ENCODE data around the gene FCRL2.
"Not testable (repeated sequence)": the region's sequence is repeated elsewhere in the genome, so short reads cannot be mapped to it uniquely, and the experiment has no call there.

Gene FCRL2

GRCh38 chr1:157751283-157751682 lies 25.6 kb downstream of the FCRL2 start:
- DNase-seq (ENCODE audit: low read depth, low spot score): no peak

- no peak for DNase-seq (ENCODE audit: low read depth, low spot score)
Measured at GRCh38 chr1:157748262-157748817, 28.6 kb downstream of the FCRL2 start.

DNA sequence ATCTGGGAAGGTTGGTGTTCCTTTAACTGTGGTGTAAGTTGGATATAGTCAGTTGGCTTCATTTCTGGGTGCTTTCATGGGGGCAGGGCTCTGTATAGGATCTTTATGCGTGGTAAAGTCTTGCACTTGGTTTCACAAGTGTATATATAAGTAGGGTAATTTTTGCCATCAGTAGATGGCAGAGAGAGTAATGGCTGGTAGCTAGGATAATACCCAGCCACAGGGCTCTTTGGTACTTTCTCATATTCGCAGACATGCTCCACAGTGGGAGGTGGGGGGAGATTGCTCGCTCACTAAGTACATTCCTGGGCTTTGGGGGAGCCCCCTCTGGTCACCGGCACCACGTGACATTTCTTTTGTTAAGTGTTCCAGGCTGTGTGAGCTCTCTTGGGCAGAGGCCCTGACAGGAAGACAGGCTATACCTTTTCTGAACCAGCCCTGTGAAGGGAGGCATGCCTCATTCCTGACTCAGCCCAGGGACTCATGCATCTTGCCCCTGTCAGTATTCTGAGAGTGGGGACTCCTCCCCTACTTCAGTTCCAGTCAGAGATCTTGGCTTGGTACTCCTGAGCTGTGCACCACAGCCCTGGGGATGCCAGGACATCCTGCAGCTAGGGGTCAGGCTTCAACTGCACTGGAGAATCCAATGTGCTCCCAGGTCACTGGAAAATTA lies 37.6 kb downstream of the FCRL2 start:
- DNase-seq (ENCODE audit: low read depth, low spot score): no peak

DNA sequence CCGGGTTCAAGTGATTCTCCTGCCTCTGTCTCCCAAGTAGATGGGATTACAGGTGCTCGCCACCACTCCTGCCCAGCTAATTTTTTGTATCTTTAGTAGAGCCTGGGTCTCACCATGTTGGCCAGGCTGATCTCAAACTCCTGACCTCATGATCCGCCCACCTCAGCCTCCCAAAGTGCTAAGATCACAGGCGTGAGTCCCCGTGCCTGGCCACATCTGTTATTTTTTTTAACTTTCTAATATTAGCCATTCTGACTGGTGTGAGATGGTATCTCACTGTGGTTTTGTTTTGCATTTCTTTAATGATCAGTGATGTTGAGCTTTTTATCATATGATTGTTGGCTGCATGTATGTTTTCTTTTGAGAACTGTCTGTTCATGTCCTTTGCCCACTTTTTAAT lies 40.9 kb downstream of the FCRL2 start:
- not testable (repeated sequence) for DNase-seq (ENCODE audit: low read depth, low spot score)

GRCh38 chr1:157734321-157734720 lies 42.6 kb downstream of the FCRL2 start:
- no peak for DNase-seq (ENCODE audit: low read depth, low spot score)

- DNase-seq (ENCODE audit: low read depth, low spot score): no peak
Measured at GRCh38 chr1:157732755-157733154, 44.2 kb downstream of the FCRL2 start.

GRCh38 chr1:157725221-157725577 lies 51.7 kb downstream of the FCRL2 start:
- no peak for DNase-seq (ENCODE audit: low read depth, low spot score)

GRCh38 chr1:157724537-157725220 lies 52.3 kb downstream of the FCRL2 start:
- DNase-seq (ENCODE audit: low read depth, low spot score): no peak

DNA sequence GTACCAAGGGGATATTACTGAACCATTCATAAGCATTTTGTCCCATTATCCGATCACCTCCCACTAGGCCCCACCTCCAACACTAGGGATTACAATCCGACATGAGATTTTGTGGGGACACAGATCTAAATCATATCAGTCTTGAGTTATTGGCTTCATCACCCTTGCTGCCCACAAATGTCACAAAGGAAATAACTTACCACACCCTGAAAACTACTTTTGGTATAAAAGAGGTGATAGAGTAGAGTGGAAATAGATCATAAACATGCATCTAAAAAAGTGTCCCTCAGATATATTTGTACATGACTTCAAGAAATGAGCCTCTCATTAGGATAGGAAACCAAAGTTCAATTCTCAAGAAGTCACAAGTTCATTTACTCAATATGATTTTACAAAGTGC lies 53.8 kb downstream of the FCRL2 start:
- no peak for DNase-seq (ENCODE audit: low read depth, low spot score)

GRCh38 chr1:157721985-157722384 lies 54.9 kb downstream of the FCRL2 start:
- no peak for DNase-seq (ENCODE audit: low read depth, low spot score)

- DNase-seq (ENCODE audit: low read depth, low spot score): no peak
Measured at GRCh38 chr1:157715736-157716135, 61.2 kb downstream of the FCRL2 start.

- DNase-seq (ENCODE audit: low read depth, low spot score): no peak
Measured at GRCh38 chr1:157711802-157712201, 65.1 kb downstream of the FCRL2 start.

DNA sequence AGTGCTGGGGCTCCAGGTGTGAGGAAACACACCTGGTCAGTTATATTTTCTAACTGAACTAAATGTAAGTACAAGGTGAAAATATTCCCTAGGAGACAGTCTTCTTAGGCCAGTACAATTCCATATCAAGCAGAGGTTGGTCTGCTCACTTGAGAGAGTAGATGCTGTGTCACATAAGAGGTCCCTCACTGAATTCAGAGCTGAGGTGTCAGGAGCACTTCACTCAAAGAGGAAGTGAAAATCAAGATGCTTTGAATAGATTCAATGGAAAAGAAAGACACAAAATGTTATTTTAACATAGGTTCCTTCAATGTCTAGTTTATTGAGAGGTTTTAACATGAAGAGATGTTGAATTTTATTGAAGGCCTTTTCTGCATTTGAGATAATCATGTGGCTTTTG lies 72.1 kb downstream of the FCRL2 start:
- no peak for DNase-seq (ENCODE audit: low read depth, low spot score)

- DNase-seq (ENCODE audit: low read depth, low spot score): no peak
Measured at GRCh38 chr1:157703981-157704380, 73.0 kb downstream of the FCRL2 start.

GRCh38 chr1:157702308-157702825 lies 74.6 kb downstream of the FCRL2 start:
- no peak for DNase-seq (ENCODE audit: low read depth, low spot score)

GRCh38 chr1:157700732-157701131 lies 76.2 kb downstream of the FCRL2 start, which contains the start of gene FCRL3:
Gene FCRL3, minus strand, starts transcription at chr1:157700769. Its CDS starts 280 bp downstream, at chr1:157700489.
- no peak for DNase-seq (ENCODE audit: low read depth, low spot score)

DNA sequence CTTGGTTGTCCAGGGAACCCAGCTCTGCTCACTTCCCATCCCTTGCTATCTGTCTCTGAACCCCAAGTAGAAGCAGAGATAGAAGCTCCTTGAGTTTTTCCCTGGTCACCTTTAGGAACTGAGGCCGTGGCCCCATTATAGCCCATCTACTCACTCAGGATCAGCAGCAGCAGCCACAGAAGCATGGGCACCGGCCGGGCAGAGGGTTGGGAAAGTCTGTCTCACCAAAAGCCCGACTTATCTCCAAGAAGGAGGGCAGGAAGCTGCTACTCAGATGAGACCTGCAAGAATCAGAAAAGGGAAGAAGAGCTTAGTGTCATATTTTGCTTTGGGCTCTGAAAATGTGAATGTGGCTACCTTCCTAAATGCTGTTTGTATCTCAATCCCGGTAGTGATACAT lies 76.6 kb downstream of the FCRL2 start:
- no peak for DNase-seq (ENCODE audit: low read depth, low spot score)

GRCh38 chr1:157697781-157698569 lies 79.0 kb downstream of the FCRL2 start:
- DNase-seq (ENCODE audit: low read depth, low spot score): no peak

DNA sequence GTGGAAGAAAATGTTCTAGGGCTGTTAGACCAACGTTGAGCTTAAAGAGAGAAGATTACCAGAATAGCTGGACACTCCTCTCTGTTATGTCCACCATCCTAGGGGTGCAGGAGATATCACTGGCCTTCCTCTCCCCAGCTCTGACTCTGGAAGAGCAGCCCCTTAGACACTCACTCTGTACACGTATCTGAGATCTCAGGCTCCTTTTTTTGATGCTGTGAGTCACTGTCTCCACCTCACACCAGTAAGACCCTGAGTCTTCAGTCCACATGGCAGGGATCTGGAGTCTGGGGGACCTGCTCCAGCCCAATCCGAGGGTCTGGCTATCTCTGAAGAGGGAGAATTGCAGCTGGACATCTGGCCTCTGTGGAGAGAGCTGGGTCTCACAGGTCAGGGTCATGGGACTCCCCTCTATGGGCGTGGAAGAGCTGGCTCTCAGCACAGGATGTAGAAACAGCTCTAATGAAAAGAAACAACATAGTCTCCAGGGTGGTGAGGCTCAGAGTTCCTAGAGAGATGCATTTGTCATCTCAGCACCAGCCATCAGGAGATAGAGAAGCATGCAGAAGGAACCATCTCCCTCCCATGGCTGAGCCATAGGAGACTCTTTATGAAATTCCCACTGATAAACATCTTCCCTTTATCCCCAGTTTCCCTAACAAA lies 79.8 kb downstream of the FCRL2 start:
- no peak for DNase-seq (ENCODE audit: low read depth, low spot score)

All from smooth muscle cell of the brain vasculature (primary cell).